ENCODE data around the gene ZNF689.

ZNF689 gene

DNA sequence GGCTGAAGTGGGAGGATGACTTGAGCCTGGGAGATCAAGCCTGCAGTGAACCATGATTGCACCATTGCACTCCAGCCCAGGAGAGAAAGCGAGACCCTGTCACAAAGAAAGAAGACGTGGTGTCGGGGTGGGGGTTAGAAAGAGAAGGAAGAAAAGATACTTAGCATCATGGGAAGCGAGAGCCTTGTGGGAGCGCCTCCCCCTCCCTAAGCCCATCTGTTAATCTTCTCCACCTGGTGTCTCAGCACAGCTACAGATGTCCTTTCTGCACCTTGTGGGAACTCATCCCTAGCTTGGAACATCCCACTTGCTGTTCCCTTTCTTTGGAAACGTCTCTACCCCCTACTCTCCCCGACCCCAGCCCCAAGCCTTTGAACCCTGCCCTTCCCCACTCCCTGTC lies 44.7 kb downstream of the ZNF689 start:
- no peak for TF ChIP-seq CTCF (IDR thresholded peaks at IDR 0.05; ENCODE audit: low read depth, low read length)
- H3K4me3 ChIP-seq (replicated peaks in 1 of 2; ENCODE audit: low read depth in 2 of 2, low read length in 2 of 2) = no peak overlapping the region
- no peak for DNase-seq (ENCODE audit: low read depth in 2 of 2)

GRCh38 chr16:30562021-30562420 lies 48.2 kb downstream of the ZNF689 start:
- H3K4me3 ChIP-seq (replicated peaks in 1 of 2; ENCODE audit: low read depth in 2 of 2, low read length in 2 of 2) = no peak overlapping the region
- no peak for TF ChIP-seq CTCF (IDR thresholded peaks at IDR 0.05; ENCODE audit: low read depth, low read length)
- no peak for DNase-seq (ENCODE audit: low read depth in 2 of 2)

DNA sequence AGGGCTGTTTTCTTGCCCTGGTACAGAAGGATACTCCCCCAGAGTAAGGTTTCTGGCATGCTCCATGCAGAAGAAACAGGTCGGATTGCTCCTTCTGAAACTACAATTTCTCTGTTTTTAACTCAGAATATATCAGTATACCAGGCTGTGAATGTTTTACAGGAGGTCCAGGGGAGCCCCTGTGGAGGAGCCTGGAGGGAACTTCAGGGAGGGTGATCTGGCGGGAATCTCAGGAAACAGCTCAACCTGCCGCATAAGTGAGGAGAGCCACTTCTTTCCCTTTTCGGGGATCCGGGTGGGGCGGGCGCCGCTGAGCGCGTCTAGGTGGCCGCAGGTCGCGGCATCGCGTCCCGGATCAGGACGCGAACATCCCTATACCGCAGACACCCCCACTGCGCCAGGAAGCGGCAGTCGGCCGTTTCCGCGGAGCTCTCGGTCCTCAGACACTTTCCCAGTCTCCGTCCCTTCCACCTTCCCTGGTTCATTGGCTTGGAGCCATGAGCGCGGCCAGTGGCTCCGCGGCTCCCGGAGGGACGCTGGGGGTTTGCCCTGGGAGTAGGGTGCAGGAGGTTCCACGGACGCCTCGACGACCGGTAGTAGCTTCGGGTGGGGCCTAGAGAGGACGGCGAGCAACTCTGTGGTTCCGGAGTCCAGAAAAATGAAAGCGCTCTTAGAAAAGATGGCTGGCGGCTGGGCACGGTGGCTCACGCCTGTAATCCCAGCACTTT lies 48.9 kb downstream of the ZNF689 start:
- TF ChIP-seq CTCF (IDR thresholded peaks at IDR 0.05; ENCODE audit: low read depth, low read length) = no peak
- peak in 1 of 2 donors; percentile 18 for DNase-seq (ENCODE audit: low read depth in 2 of 2)
- H3K4me3 ChIP-seq (replicated peaks in 1 of 2; ENCODE audit: low read depth in 2 of 2, low read length in 2 of 2) = peak overlapping the region; percentile 32 to 41

GRCh38 chr16:30559690-30560089 lies 50.5 kb downstream of the ZNF689 start:
- no peak for TF ChIP-seq CTCF (IDR thresholded peaks at IDR 0.05; ENCODE audit: low read depth, low read length)
- no peak overlapping the region for H3K4me3 ChIP-seq (replicated peaks in 1 of 2; ENCODE audit: low read depth in 2 of 2, low read length in 2 of 2)
- no peak for DNase-seq (ENCODE audit: low read depth in 2 of 2)

- no peak for DNase-seq (ENCODE audit: low read depth in 2 of 2)
- TF ChIP-seq CTCF (IDR thresholded peaks at IDR 0.05; ENCODE audit: low read depth, low read length) = no peak
- peak overlapping the region in 1 of 2 donors; percentile 33 for H3K4me3 ChIP-seq (replicated peaks in 1 of 2; ENCODE audit: low read depth in 2 of 2, low read length in 2 of 2)
Observed at GRCh38 chr16:30558789-30559377, 51.3 kb downstream of the ZNF689 start.

GRCh38 chr16:30557957-30558788 lies 52.0 kb downstream of the ZNF689 start, which contains the start of gene ZNF764:
Gene ZNF764 (minus strand): TSS chr16:30558374. CDS start chr16:30558182, 192 bp downstream.
- TF ChIP-seq CTCF (IDR thresholded peaks at IDR 0.05; ENCODE audit: low read depth, low read length) = no peak
- peak within 1 kb of the TSS; percentile 74 to 77 for H3K4me3 ChIP-seq (replicated peaks in 1 of 2; ENCODE audit: low read depth in 2 of 2, low read length in 2 of 2)
- DNase-seq (ENCODE audit: low read depth in 2 of 2) = peak; percentile 98 to 99

Data from cardiac fibroblast (primary cell).